OCI-LY7 (cell line): ENCODE data around the gene TST.

Source experiments
- CTCF ChIP-seq: fragments of 200-600 bp; sonication (generic); conservative IDR thresholded peaks from 2 replicates; pipeline ENCODE4 v1.5.1; 2014; ENCODE audit warnings: mild to moderate bottlenecking, antibody characterized with exemption, low read length, moderate library complexity, mixed read lengths
- EZH2phosphoT487 ChIP-seq: fragments of 200-600 bp; sonication (generic); IDR thresholded peaks from 2 replicates; pipeline ENCODE4 v1.6.1; 2018; ENCODE audit warnings: low read depth, borderline replicate concordance, mild to moderate bottlenecking, mixed run types, antibody characterized with exemption, low read length, moderate library complexity, mixed read lengths

GRCh38 chr22:37059876-37060449, 40.7 kb upstream of the TST start:
- no peak for TF ChIP-seq CTCF
- no peak for TF ChIP-seq EZH2phosphoT487
